Caco-2 (cell line): ENCODE results near the gene ACOT7. TPM values are rescaled to one million over a fixed set of nuclear protein-coding genes. Genes with fewer than 3 reads are reported as not detected.

ENCODE experiments used
- BruUV-seq: library from RNA; stranded (reverse); fragments of 400-500 nt; replicated peaks from 2 replicates; lab custom pipeline; 2021; lab: Mats Ljungman, UMichigan
- CTCF ChIA-PET: fragments of 300-600 bp; sonication (Branson Sonifier 250); formaldehyde crosslinking; loops from one replicate; lab custom pipeline; 2022; ENCODE audit warnings: antibody characterized with exemption; lab: Charles Lee
- POLR2A ChIA-PET: fragments of 300-600 bp; sonication (Branson Sonifier 250); formaldehyde crosslinking; loops from one replicate; lab custom pipeline; 2022; ENCODE audit warnings: antibody characterized with exemption; lab: Charles Lee
- DNase-seq, 2 experiments: peaks; one replicate each; pipeline versions ENCODE4 v3.0.0 to v3.0.0-alpha.2; 2020 to 2022
- H3K27me3 ChIP-seq: replicated peaks from 2 replicates; pipeline ENCODE4 v1.6.0; 2011; ENCODE audit warnings: low read length; ENCODE audit not compliant: control insufficient read depth, insufficient read depth
- H3K36me3 ChIP-seq: 2 replicates; pipeline ENCODE4 v1.5.1; 2011; ENCODE audit warnings: low read length; ENCODE audit not compliant: control insufficient read depth, insufficient read depth
- H3K4me1 ChIP-seq: fragments of 250-450 bp; sonication (Bioruptor Pico); 2 replicates; pipeline ENCODE4 v1.5.1; 2020; ENCODE audit warnings: mild to moderate bottlenecking
- H3K4me3 ChIP-seq: 2 replicates; pipeline ENCODE4 v1.5.1; 2011; ENCODE audit warnings: low read depth, mild to moderate bottlenecking, control low read depth, low read length
- H3K9me3 ChIP-seq: fragments of 250-450 bp; sonication (Bioruptor Pico); 2 replicates; pipeline ENCODE4 v1.5.1; 2020; ENCODE audit warnings: mild to moderate bottlenecking, moderate library complexity
- H3K27ac Mint-ChIP-seq: one replicate; pipeline ENCODE4 v1.8.0; 2022; ENCODE audit warnings: mixed read lengths; ENCODE audit not compliant: unreplicated experiment
- H3K27me3 Mint-ChIP-seq: one replicate; pipeline ENCODE4 v1.8.0; 2022; ENCODE audit warnings: mixed read lengths; ENCODE audit not compliant: insufficient read depth, unreplicated experiment
- H3K36me3 Mint-ChIP-seq: one replicate; pipeline ENCODE4 v1.8.0; 2022; ENCODE audit warnings: mild to moderate bottlenecking, mixed read lengths; ENCODE audit not compliant: insufficient read depth, unreplicated experiment
- H3K4me1 Mint-ChIP-seq: one replicate; pipeline ENCODE4 v1.8.0; 2022; ENCODE audit warnings: low read depth, mixed read lengths; ENCODE audit not compliant: unreplicated experiment
- H3K4me3 Mint-ChIP-seq: one replicate; pipeline ENCODE4 v1.8.0; 2022; ENCODE audit warnings: mild to moderate bottlenecking, moderate library complexity, mixed read lengths; ENCODE audit not compliant: unreplicated experiment
- H3K9me3 Mint-ChIP-seq: one replicate; pipeline ENCODE4 v1.8.0; 2022; ENCODE audit warnings: mixed read lengths; ENCODE audit not compliant: unreplicated experiment
- intact Hi-C: fragments of 100-400 bp; cut with micrococcal nuclease; formaldehyde crosslinking; loops from one replicate; pipeline ENCODE4 v1.10.0; 2022; ENCODE audit not compliant: unreplicated experiment
- total RNA-seq: library from RNA; stranded (reverse); gene quantifications from 2 replicates; pipeline ENCODE4 v1.2.3, GENCODE V29; 2022
- TF ChIP-seq, protein P1 (sequence below), 2 experiments: fragments of 200-600 bp in 1 of 2; IDR thresholded peaks; 1 replicate in 1 of 2; 2 replicates in 1 of 2; pipeline versions ENCODE4 v1.5.1 to v1.8.0; 2011 to 2022; ENCODE audit warnings: antibody characterized with exemption in 1 of 2, control low read depth in 1 of 2, inconsistent platforms in 1 of 2, low read depth in 1 of 2, low read length in 1 of 2, mild to moderate bottlenecking in 1 of 2, moderate library complexity in 1 of 2; ENCODE audit not compliant: insufficient read depth in 1 of 2, severe bottlenecking in 1 of 2, unreplicated experiment in 1 of 2

Gene ACOT7
- total RNA-seq, 1 experiment from 2014 or later: 221 TPM

DNA sequence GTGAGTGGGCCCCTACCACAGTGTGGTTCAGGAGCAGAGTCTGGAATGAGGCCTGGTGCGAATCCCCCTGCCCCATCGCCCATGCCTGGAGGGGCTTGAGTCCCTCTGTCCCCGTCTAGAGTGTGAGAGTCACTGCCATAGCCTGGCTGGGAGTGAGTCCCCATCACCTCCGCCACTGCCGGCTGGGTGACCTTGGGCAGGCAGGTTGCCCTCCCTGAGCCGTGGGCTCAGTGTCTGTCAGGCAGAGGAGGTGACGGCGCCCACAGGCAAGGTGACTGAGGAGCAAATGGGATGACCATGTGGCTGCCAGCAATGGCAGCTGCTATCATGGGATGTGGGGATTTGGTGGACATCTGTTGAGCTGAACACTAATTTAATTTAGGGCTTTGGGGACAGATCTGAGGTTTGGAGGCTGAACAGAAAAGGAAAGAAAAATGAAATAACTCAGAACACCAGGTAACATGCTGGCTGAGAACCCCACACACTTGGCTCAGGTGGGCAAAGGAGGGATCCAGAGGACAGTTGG lies 94.6 kb downstream of the ACOT7 start:
- intact Hi-C loops: no loop called here
- H3K27me3 ChIP-seq: no peaks in the 10 kb centered on the region
- no peak overlapping the region for H3K4me3 Mint-ChIP-seq
- peaks cover 44% of the 10 kb centered on the region for H3K36me3 Mint-ChIP-seq
- H3K27ac Mint-ChIP-seq: no peak overlapping the region
- no peaks in the 10 kb centered on the region for H3K9me3 Mint-ChIP-seq
- no peaks in the 10 kb centered on the region for H3K4me1 ChIP-seq
- ChIA-PET POLR2A (no interaction called here), CTCF (no interaction called here)
- DNase-seq: no peak
- no peaks in the 10 kb centered on the region; the same call in 1 of the 2 replicates for H3K36me3 ChIP-seq
- H3K9me3 ChIP-seq: no peaks in the 10 kb centered on the region
- TF ChIP-seq, protein P1, sequence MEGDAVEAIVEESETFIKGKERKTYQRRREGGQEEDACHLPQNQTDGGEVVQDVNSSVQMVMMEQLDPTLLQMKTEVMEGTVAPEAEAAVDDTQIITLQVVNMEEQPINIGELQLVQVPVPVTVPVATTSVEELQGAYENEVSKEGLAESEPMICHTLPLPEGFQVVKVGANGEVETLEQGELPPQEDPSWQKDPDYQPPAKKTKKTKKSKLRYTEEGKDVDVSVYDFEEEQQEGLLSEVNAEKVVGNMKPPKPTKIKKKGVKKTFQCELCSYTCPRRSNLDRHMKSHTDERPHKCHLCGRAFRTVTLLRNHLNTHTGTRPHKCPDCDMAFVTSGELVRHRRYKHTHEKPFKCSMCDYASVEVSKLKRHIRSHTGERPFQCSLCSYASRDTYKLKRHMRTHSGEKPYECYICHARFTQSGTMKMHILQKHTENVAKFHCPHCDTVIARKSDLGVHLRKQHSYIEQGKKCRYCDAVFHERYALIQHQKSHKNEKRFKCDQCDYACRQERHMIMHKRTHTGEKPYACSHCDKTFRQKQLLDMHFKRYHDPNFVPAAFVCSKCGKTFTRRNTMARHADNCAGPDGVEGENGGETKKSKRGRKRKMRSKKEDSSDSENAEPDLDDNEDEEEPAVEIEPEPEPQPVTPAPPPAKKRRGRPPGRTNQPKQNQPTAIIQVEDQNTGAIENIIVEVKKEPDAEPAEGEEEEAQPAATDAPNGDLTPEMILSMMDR (IDR thresholded peaks at IDR 0.05; ENCODE audit: insufficient read depth in 1 of 2, low read depth in 1 of 2, low read length in 1 of 2, severe bottlenecking in 1 of 2, unreplicated experiment in 1 of 2): no peak
- no peaks in the 10 kb centered on the region for H3K27me3 Mint-ChIP-seq
- H3K4me1 Mint-ChIP-seq: no peaks in the 10 kb centered on the region
- BruUV-seq: no TSS peak
- H3K4me3 ChIP-seq: no peak overlapping the region

DNA sequence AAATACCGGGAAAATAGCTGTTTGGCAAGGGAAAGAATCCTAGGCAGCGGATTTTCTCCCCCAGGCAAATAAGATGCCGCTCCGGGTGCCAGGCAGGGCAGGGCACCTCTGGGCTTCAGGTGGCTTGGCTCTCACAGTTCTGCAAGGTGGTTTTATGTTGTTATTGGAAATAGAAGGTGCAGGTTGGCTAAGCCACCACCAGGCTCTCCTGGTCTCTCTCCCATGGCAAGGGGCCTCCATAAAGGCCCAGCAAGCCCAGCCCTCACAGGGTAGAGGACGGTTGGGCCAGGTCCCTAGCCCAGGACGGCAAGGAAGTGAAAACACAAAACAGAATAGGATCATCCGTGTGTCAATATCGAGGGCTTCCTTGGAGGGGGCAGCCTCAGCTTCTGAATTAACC lies 95.0 kb downstream of the ACOT7 start:
- no peak for DNase-seq
- Mint-ChIP-seq H3K4me3 (no peak overlapping the region), H3K27ac (no peak overlapping the region), H3K27me3 (no peaks in the 10 kb centered on the region), H3K9me3 (no peaks in the 10 kb centered on the region), H3K36me3 (peaks cover 49% of the 10 kb centered on the region), H3K4me1 (no peaks in the 10 kb centered on the region)
- H3K36me3 ChIP-seq: no peaks in the 10 kb centered on the region; the same call in 1 of the 2 replicates
- no peaks in the 10 kb centered on the region for H3K4me1 ChIP-seq
- POLR2A ChIA-PET: no interaction called here
- no peaks in the 10 kb centered on the region for H3K9me3 ChIP-seq
- TF ChIP-seq, protein P1 (IDR thresholded peaks at IDR 0.05; ENCODE audit: insufficient read depth in 1 of 2, low read depth in 1 of 2, low read length in 1 of 2, severe bottlenecking in 1 of 2, unreplicated experiment in 1 of 2): no peak
- no TSS peak for BruUV-seq
- intact Hi-C loops: no loop called here
- no peak overlapping the region for H3K4me3 ChIP-seq
- no peaks in the 10 kb centered on the region for H3K27me3 ChIP-seq
- CTCF ChIA-PET: no interaction called here

DNA sequence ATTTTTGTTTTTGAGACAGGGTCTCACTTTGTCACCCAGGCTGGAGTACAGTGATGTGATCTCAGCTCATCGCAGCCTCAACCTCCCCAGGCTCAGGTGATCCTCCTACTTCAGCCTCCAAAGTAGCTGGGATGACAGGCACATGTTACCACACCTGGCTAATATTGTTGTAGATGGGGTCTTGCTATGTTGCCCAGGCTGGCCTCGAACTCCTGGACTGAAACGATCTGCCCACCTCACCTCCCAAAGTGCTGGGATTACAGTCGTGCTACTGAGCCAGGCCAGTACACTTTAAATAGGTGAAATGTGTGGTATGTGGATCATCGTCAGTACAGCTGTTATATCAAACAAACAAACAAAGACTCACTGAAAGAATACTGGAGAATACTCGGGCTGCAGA lies 97.7 kb downstream of the ACOT7 start:
- H3K4me1 ChIP-seq: no peaks in the 10 kb centered on the region
- TF ChIP-seq, protein P1 (IDR thresholded peaks at IDR 0.05; ENCODE audit: insufficient read depth in 1 of 2, low read depth in 1 of 2, low read length in 1 of 2, severe bottlenecking in 1 of 2, unreplicated experiment in 1 of 2): no peak
- no peaks in the 10 kb centered on the region; the same call in 1 of the 2 replicates for H3K36me3 ChIP-seq
- no peaks in the 10 kb centered on the region for H3K9me3 Mint-ChIP-seq
- CTCF ChIA-PET: no interaction called here
- H3K4me3 Mint-ChIP-seq: no peak overlapping the region
- H3K27me3 Mint-ChIP-seq: no peaks in the 10 kb centered on the region
- no peak overlapping the region for H3K27ac Mint-ChIP-seq
- no peaks in the 10 kb centered on the region for H3K27me3 ChIP-seq
- peaks cover 53% of the 10 kb centered on the region for H3K36me3 Mint-ChIP-seq
- H3K4me1 Mint-ChIP-seq: no peaks in the 10 kb centered on the region
- intact Hi-C loops: no loop called here
- no peak overlapping the region for H3K4me3 ChIP-seq
- no peak for DNase-seq
- no TSS peak for BruUV-seq
- POLR2A ChIA-PET: interaction anchor here (0.5 kb wide), 1 partner anchor 70 kb away, joined by 5 read pairs; no protein-coding TSS in a partner anchor
- no peaks in the 10 kb centered on the region for H3K9me3 ChIP-seq
